Cardiac muscle cell (in vitro differentiated cells and primary cell): Measurements from ENCODE around the gene ARHGAP4. TPM values are rescaled to one million over a fixed set of nuclear protein-coding genes. Genes with fewer than 3 reads are reported as not detected.

Experiments
- DNase-seq, 2 donors: peaks; one replicate each; pipeline versions ENCODE4 v3.0.0 to v3.0.0-alpha.2; 2010 to 2017; ENCODE audit warnings: low read depth in 1 of 2, low spot score in 1 of 2
- H3K27ac ChIP-seq: fragments of 200-600 bp; sonication (generic); 2 replicates; pipeline ENCODE4 v1.5.1; 2016
- H3K27me3 ChIP-seq: fragments of 200-600 bp; sonication (generic); 2 replicates; pipeline ENCODE4 v1.6.0; 2016; ENCODE audit warnings: control low read depth
- H3K36me3 ChIP-seq: fragments of 200-600 bp; sonication (generic); 2 replicates; pipeline ENCODE4 v1.5.1; 2016; ENCODE audit warnings: control low read depth
- H3K4me1 ChIP-seq: fragments of 200-600 bp; sonication (generic); 2 replicates; pipeline ENCODE4 v1.8.1; 2017; ENCODE audit warnings: low read depth, mild to moderate bottlenecking, mixed run types
- H3K4me3 ChIP-seq: fragments of 200-600 bp; sonication (generic); 2 replicates; pipeline ENCODE4 v1.5.1; 2016; ENCODE audit warnings: mild to moderate bottlenecking
- H3K9me3 ChIP-seq: fragments of 200-600 bp; sonication (generic); 2 replicates; pipeline ENCODE4 v1.5.1; 2017; ENCODE audit warnings: low read depth, mild to moderate bottlenecking, control low read depth
- CTCF ChIP-seq: IDR thresholded peaks from 2 replicates; pipeline ENCODE4 v1.5.1; 2012; ENCODE audit warnings: low read depth, mild to moderate bottlenecking, low read length
- polyA plus RNA-seq: library from polyadenylated mRNA; unstranded; fragments of >200 nt; fragmentation: Nextera tagmentation; extraction: Ambion mirVana; gene quantifications from 2 replicates; pipeline ENCODE4 v1.2.1, GENCODE V29; 2016
- total RNA-seq: library from RNA; depleted of rRNA; stranded (reverse); fragments of >200 nt; gene quantifications from 2 replicates; pipeline ENCODE4 v1.2.3, GENCODE V29; 2016

Gene ARHGAP4
- total and polyA plus RNA-seq, 2 experiments from 2014 or later: 16.5 to 47.4 TPM

GRCh38 chrX:153929576-153929975, 3.5 kb upstream of the ARHGAP4 start:
- Histone ChIP-seq H3K36me3 (no peaks in the 10 kb centered on the region), H3K27me3 (no peaks in the 10 kb centered on the region), H3K4me1 (peaks cover 11% of the 10 kb centered on the region), H3K9me3 (no peaks in the 10 kb centered on the region), H3K4me3 (no peak overlapping the region), H3K27ac (peak overlapping the region; percentile 34)
- TF ChIP-seq CTCF: no peak
- no peak for DNase-seq

GRCh38 chrX:153928846-153929245, 2.8 kb upstream of the ARHGAP4 start:
- no peak for TF ChIP-seq CTCF
- Histone ChIP-seq H3K9me3 (no peaks in the 10 kb centered on the region), H3K27me3 (no peaks in the 10 kb centered on the region), H3K27ac (peak overlapping the region; percentile 60), H3K4me3 (no peak overlapping the region), H3K4me1 (peaks cover 11% of the 10 kb centered on the region), H3K36me3 (no peaks in the 10 kb centered on the region)
- no peak for DNase-seq

GRCh38 chrX:153927922-153928760, 2.1 kb upstream of the ARHGAP4 start:
- H3K9me3 ChIP-seq: no peaks in the 10 kb centered on the region
- peak; percentile 94 to 98 for DNase-seq
- TF ChIP-seq CTCF: peak; percentile 27
- H3K4me1 ChIP-seq: peaks cover 11% of the 10 kb centered on the region
- H3K27ac ChIP-seq: peak overlapping the region; percentile 96
- H3K27me3 ChIP-seq: no peaks in the 10 kb centered on the region
- peak overlapping the region; percentile 53 for H3K4me3 ChIP-seq
- H3K36me3 ChIP-seq: no peaks in the 10 kb centered on the region

DNA sequence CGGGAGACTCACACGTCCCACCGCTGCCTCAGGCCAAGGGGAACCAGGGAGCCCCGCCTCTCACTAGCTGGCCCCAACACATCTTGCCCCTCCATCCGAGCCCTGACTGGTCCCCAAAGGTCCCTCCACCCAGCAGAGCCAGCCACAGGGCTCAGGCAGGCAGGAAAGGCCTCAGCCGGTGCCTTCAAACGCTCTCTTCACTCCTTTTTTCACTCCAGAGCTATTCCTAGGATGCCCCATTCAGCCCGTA, 1.5 kb upstream of the ARHGAP4 start:
- H3K4me3 ChIP-seq: peak overlapping the region; percentile 53
- peaks cover 11% of the 10 kb centered on the region for H3K4me1 ChIP-seq
- DNase-seq: no peak
- H3K27me3 ChIP-seq: no peaks in the 10 kb centered on the region
- no peaks in the 10 kb centered on the region for H3K36me3 ChIP-seq
- no peaks in the 10 kb centered on the region for H3K9me3 ChIP-seq
- peak overlapping the region; percentile 96 for H3K27ac ChIP-seq
- no peak for TF ChIP-seq CTCF

- peak in 1 of 2 donors; percentile 51 for DNase-seq
- H3K27me3 ChIP-seq: no peaks in the 10 kb centered on the region
- H3K27ac ChIP-seq: peak overlapping the region; percentile 96
- peaks cover 11% of the 10 kb centered on the region for H3K4me1 ChIP-seq
- peak overlapping the region; percentile 53 for H3K4me3 ChIP-seq
- no peak for TF ChIP-seq CTCF
- H3K9me3 ChIP-seq: no peaks in the 10 kb centered on the region
- H3K36me3 ChIP-seq: no peaks in the 10 kb centered on the region
Observed at GRCh38 chrX:153926858-153927671, 1.0 kb upstream of the ARHGAP4 start.
